A673 (cell line): Measurements from ENCODE around the gene STXBP4. TPM values are rescaled to one million over a fixed set of nuclear protein-coding genes. Genes with fewer than 3 reads are reported as not detected.

Experiments used
- BruUV-seq: library from RNA; stranded (reverse); fragments of 400-500 nt; replicated peaks from 2 replicates; lab custom pipeline; 2021; lab: Mats Ljungman, UMichigan
- CTCF ChIA-PET: fragments of 300-600 bp; sonication (Branson Sonifier 250); formaldehyde crosslinking; loops from one replicate; lab custom pipeline; 2022; ENCODE audit warnings: antibody characterized with exemption; lab: Charles Lee
- POLR2A ChIA-PET: fragments of 300-600 bp; sonication (Branson Sonifier 250); formaldehyde crosslinking; loops from one replicate; lab custom pipeline; 2022; ENCODE audit warnings: antibody characterized with exemption; ENCODE audit not compliant: low non-redundant PET; lab: Charles Lee
- DNase-seq: peaks from one replicate; pipeline ENCODE4 v3.0.0-alpha.2; 2015; ENCODE audit warnings: low spot score
- H3K27ac ChIP-seq: fragments of 200-600 bp; sonication (generic); 2 replicates; pipeline ENCODE4 v1.5.1; 2016; ENCODE audit warnings: mixed run types, low read depth, mild to moderate bottlenecking, mixed read lengths, antibody characterized with exemption, low read length; ENCODE audit not compliant: poor library complexity, severe bottlenecking
- H3K27me3 ChIP-seq: fragments of 200-600 bp; sonication (generic); replicated peaks from 2 replicates; pipeline ENCODE4 v1.6.1; 2017; ENCODE audit warnings: mixed run types, low read depth, mild to moderate bottlenecking, mixed read lengths, antibody characterized with exemption, low read length; ENCODE audit not compliant: insufficient read depth, poor library complexity
- H3K36me3 ChIP-seq: fragments of 200-600 bp; sonication (generic); 2 replicates; pipeline ENCODE4 v1.6.1; 2016; ENCODE audit warnings: mixed run types, mild to moderate bottlenecking, mixed read lengths, antibody characterized with exemption, low read length; ENCODE audit not compliant: insufficient read depth, poor library complexity, severe bottlenecking
- H3K4me1 ChIP-seq: fragments of 200-600 bp; sonication (generic); 2 replicates; pipeline ENCODE4 v1.6.1; 2017; ENCODE audit warnings: mixed run types, mild to moderate bottlenecking, mixed read lengths, antibody characterized with exemption, low read length; ENCODE audit not compliant: insufficient read depth, poor library complexity, severe bottlenecking
- H3K4me3 ChIP-seq: fragments of 200-600 bp; sonication (generic); 2 replicates; pipeline ENCODE4 v1.5.1; 2016; ENCODE audit warnings: low read depth, mixed run types, mild to moderate bottlenecking, mixed read lengths, low read length; ENCODE audit not compliant: poor library complexity, severe bottlenecking
- H3K9me3 ChIP-seq: fragments of 200-600 bp; sonication (generic); 2 replicates; pipeline ENCODE4 v1.6.1; 2016; ENCODE audit warnings: mixed run types, low read depth, mild to moderate bottlenecking, mixed read lengths, antibody characterized with exemption, low read length; ENCODE audit not compliant: poor library complexity, severe bottlenecking
- CTCF ChIP-seq: fragments of 300-800, 200-600 bp; sonication (generic); conservative IDR thresholded peaks from 2 replicates; pipeline ENCODE4 v1.5.1; 2017; ENCODE audit warnings: low read depth, mild to moderate bottlenecking, antibody characterized with exemption, low read length, moderate library complexity, mixed read lengths
- EZH2 ChIP-seq: fragments of 200-600 bp; sonication (generic); IDR thresholded peaks from 2 replicates; pipeline ENCODE4 v1.6.1; 2017; ENCODE audit warnings: borderline replicate concordance, low read depth, mild to moderate bottlenecking, mixed read lengths, antibody characterized with exemption, low read length; ENCODE audit not compliant: poor library complexity, severe bottlenecking
- intact Hi-C: fragments of 100-400 bp; cut with micrococcal nuclease; formaldehyde crosslinking; loops from one replicate; pipeline ENCODE4 v1.10.0; 2022; ENCODE audit not compliant: unreplicated experiment
- total RNA-seq: library from RNA; stranded (reverse); gene quantifications from 2 replicates; pipeline ENCODE4 v1.2.3, GENCODE V29; 2021

The STXBP4 gene
- total RNA-seq, 1 experiment from 2014 or later: 24.2 TPM

- intact Hi-C loops: no loop called here
- Histone ChIP-seq H3K27ac (no peak overlapping the region), H3K36me3 (no peaks in the 10 kb centered on the region), H3K4me1 (peaks cover 5% of the 10 kb centered on the region), H3K4me3 (no peak overlapping the region), H3K27me3 (no peaks in the 10 kb centered on the region), H3K9me3 (peaks cover 16% of the 10 kb centered on the region)
- BruUV-seq: no TSS peak
- DNase-seq: no peak
- no peak for TF ChIP-seq EZH2
- TF ChIP-seq CTCF: no peak
- ChIA-PET CTCF (no interaction called here), POLR2A (interaction anchor here (0.8 kb wide), 1 partner anchor 126 kb away, joined by 5 read pairs; no protein-coding TSS in a partner anchor)
Measured at GRCh38 chr17:54982399-54982798, 13.8 kb downstream of the STXBP4 start.

GRCh38 chr17:54983260-54983659, 14.7 kb downstream of the STXBP4 start:
- POLR2A ChIA-PET: interaction anchor here (0.8 kb wide), 1 partner anchor 125 kb away, joined by 5 read pairs; no protein-coding TSS in a partner anchor
- TF ChIP-seq EZH2 (no peak), CTCF (no peak)
- CTCF ChIA-PET: no interaction called here
- Histone ChIP-seq H3K9me3 (peaks cover 16% of the 10 kb centered on the region), H3K4me1 (peaks cover 5% of the 10 kb centered on the region), H3K27ac (no peak overlapping the region), H3K36me3 (no peaks in the 10 kb centered on the region), H3K27me3 (no peaks in the 10 kb centered on the region), H3K4me3 (no peak overlapping the region)
- BruUV-seq: no TSS peak
- intact Hi-C loops: no loop called here
- no peak for DNase-seq

GRCh38 chr17:54985476-54985875, 16.9 kb downstream of the STXBP4 start:
- intact Hi-C loops: no loop called here
- Histone ChIP-seq H3K4me1 (peaks cover 5% of the 10 kb centered on the region), H3K27me3 (no peaks in the 10 kb centered on the region), H3K27ac (no peak overlapping the region), H3K36me3 (no peaks in the 10 kb centered on the region), H3K9me3 (peaks cover 6% of the 10 kb centered on the region), H3K4me3 (no peak overlapping the region)
- no TSS peak for BruUV-seq
- TF ChIP-seq EZH2 (no peak), CTCF (no peak)
- DNase-seq: no peak
- ChIA-PET CTCF (no interaction called here), POLR2A (no interaction called here)
